HL-60/S4 treated with phorbol 12-myristate 13-acetate at 8.2 ng/mL for 4 days and 3 days (cell line): ENCODE measurements around the gene DYDC2.
"Not testable (repeated sequence)": the region's sequence is repeated elsewhere in the genome, so short reads cannot be mapped to it uniquely, and the experiment has no call there.

Source experiments
- in situ Hi-C: fragments of 300-500 bp; cut with MboI; formaldehyde crosslinking; loops from 2 replicates; pipeline ENCODE4 v1.15.0; 2022; ENCODE audit warnings: low sequenced_read_pairs

The DYDC2 gene

GRCh38 chr10:80356563-80356988, at the start of gene DYDC2, which contains the start of gene DYDC1:
DYDC2 (plus strand) TSS chr10:80356781; CDS start chr10:80362444, 5,663 bp downstream.
DYDC1 (minus strand) TSS chr10:80356755; CDS start chr10:80352601, 4,154 bp downstream.
- in situ Hi-C loops, result no loop called here

- in situ Hi-C loops, result no loop called here
These were observed 43.1 kb upstream of the DYDC2 start for GRCh38 chr10:80313523-80313922.

- in situ Hi-C loops, result no loop called here
These were observed 41.2 kb upstream of the DYDC2 start for GRCh38 chr10:80315391-80315790.

- in situ Hi-C loops, result no loop called here
These were observed 37.8 kb upstream of the DYDC2 start for GRCh38 chr10:80318742-80319141.

GRCh38 chr10:80319318-80319717, 37.3 kb upstream of the DYDC2 start:
- in situ Hi-C loops, result no loop called here

GRCh38 chr10:80319725-80320290, 36.8 kb upstream of the DYDC2 start:
- in situ Hi-C loops, result no loop called here

- in situ Hi-C loops, result no loop called here
These were observed 36.2 kb upstream of the DYDC2 start for GRCh38 chr10:80320377-80320776.

- in situ Hi-C loops, result no loop called here
These were observed 35.4 kb upstream of the DYDC2 start for GRCh38 chr10:80321183-80321582.

GRCh38 chr10:80322158-80322557, 34.4 kb upstream of the DYDC2 start:
- in situ Hi-C loops, result no loop called here

GRCh38 chr10:80322711-80323110, 33.9 kb upstream of the DYDC2 start:
- in situ Hi-C loops, result no loop called here

GRCh38 chr10:80323311-80323710, 33.3 kb upstream of the DYDC2 start:
- in situ Hi-C loops, result no loop called here

- in situ Hi-C loops, result no loop called here
These were observed 32.5 kb upstream of the DYDC2 start for GRCh38 chr10:80324086-80324485.

- in situ Hi-C loops, result no loop called here
These were observed 31.7 kb upstream of the DYDC2 start for GRCh38 chr10:80324891-80325364.

- in situ Hi-C loops, result no loop called here
These were observed 22.6 kb upstream of the DYDC2 start for GRCh38 chr10:80333983-80334382.

- in situ Hi-C loops, result no loop called here
These were observed 12.3 kb upstream of the DYDC2 start for GRCh38 chr10:80344276-80344675.

GRCh38 chr10:80344912-80345311, 11.7 kb upstream of the DYDC2 start:
- in situ Hi-C loops, result no loop called here

- in situ Hi-C loops, result no loop called here
These were observed 6.3 kb upstream of the DYDC2 start for GRCh38 chr10:80350251-80350650.

- in situ Hi-C loops, result no loop called here
These were observed 5.4 kb upstream of the DYDC2 start for GRCh38 chr10:80351220-80351619.

- in situ Hi-C loops, result no loop called here
These were observed 639 bp downstream of the DYDC2 start for GRCh38 chr10:80356989-80357850.

GRCh38 chr10:80357851-80358125, 1.2 kb downstream of the DYDC2 start:
- in situ Hi-C loops, result no loop called here

- in situ Hi-C loops, result not testable (repeated sequence)
These were observed 2.3 kb downstream of the DYDC2 start for GRCh38 chr10:80358925-80359324.

- in situ Hi-C loops, result no loop called here
These were observed 3.1 kb downstream of the DYDC2 start for GRCh38 chr10:80359644-80360043.
